ENCODE results near the gene LPP. TPM values are rescaled to one million over a fixed set of nuclear protein-coding genes. Genes with fewer than 3 reads are reported as not detected.
A peak's percentile ranks its signal among the peaks of the same experiment; 100 is the strongest.

LPP gene
- total and polyA plus RNA-seq, 8 donors: 8.0 to 885 (median 305) TPM

DNA sequence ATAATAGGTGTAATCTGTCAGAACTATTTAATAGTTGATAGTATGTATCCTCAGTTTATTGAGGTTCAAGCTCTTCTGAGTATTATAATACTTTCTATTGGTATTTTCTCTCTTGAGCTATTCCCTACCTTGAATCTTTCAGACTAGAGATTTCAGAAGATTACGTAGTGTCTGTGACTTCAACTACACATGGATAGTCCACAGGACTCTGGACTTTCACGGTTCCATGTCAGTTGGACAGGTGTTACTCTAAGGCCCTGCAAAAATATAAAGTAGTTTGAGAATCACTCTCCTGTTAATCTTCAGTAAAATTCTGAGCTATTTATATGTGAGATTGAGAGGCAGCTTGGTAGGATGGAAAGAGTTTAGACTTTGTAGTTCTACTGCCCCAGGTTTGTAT, 664.3 kb downstream of the LPP start:
- no peak for DNase-seq
- 93 to 98% (median 95%) methylated on average over 2 of the region's 2 CpGs for WGBS, 5 donors
- no peak overlapping the region for H3K27ac ChIP-seq
- H3K27me3 ChIP-seq: no peaks in the 10 kb centered on the region
- no peaks in the 10 kb centered on the region for H3K9me3 ChIP-seq
- H3K4me1 ChIP-seq: peaks cover 0 to 78% (median 23%) of the 10 kb centered on the region in 4 donors
- intact Hi-C loops (cut with DNase I; ENCODE audit: low total_unique reads): no loop called here
- H3K4me3 ChIP-seq: no peak overlapping the region
- H3K36me3 ChIP-seq: no peaks in the 10 kb centered on the region
- TF ChIP-seq, protein P1, sequence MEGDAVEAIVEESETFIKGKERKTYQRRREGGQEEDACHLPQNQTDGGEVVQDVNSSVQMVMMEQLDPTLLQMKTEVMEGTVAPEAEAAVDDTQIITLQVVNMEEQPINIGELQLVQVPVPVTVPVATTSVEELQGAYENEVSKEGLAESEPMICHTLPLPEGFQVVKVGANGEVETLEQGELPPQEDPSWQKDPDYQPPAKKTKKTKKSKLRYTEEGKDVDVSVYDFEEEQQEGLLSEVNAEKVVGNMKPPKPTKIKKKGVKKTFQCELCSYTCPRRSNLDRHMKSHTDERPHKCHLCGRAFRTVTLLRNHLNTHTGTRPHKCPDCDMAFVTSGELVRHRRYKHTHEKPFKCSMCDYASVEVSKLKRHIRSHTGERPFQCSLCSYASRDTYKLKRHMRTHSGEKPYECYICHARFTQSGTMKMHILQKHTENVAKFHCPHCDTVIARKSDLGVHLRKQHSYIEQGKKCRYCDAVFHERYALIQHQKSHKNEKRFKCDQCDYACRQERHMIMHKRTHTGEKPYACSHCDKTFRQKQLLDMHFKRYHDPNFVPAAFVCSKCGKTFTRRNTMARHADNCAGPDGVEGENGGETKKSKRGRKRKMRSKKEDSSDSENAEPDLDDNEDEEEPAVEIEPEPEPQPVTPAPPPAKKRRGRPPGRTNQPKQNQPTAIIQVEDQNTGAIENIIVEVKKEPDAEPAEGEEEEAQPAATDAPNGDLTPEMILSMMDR (IDR thresholded peaks at IDR 0.05): no peak
- TF ChIP-seq EP300 (IDR thresholded peaks at IDR 0.05): no peak
- TF ChIP-seq POLR2A (IDR thresholded peaks at IDR 0.05): no peak
- no peak for TF ChIP-seq POLR2AphosphoS5 (IDR thresholded peaks at IDR 0.05)

DNA sequence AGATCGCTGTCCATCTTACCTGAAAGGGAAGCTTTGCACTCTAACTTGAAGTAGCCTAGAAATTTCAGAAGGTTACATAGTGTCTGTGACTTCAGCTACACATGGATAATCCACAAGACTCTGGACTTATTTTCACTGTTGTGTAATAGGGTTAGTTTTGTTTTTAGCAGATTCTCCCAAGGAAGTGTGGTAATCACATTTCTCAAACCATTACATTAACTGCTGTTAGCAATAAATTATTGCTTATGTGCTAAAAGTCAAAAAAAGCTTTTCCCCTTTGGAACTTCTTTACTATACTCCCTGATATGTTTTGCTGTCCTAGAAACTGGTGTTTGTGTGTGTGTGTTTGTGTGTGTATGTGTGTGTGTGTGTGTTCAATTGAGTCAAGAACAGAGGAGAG, 666.0 kb downstream of the LPP start:
- peak in 1 of 2 donors; percentile 20 for DNase-seq
- no peak overlapping the region for H3K4me3 ChIP-seq
- intact Hi-C loops (cut with DNase I; ENCODE audit: low total_unique reads): no loop called here
- peaks cover 0 to 77% (median 23%) of the 10 kb centered on the region in 4 donors for H3K4me1 ChIP-seq
- no peaks in the 10 kb centered on the region for H3K27me3 ChIP-seq
- WGBS, 5 donors: 91 to 100% (median 100%) methylated on average over 1 of the region's 1 CpG
- H3K27ac ChIP-seq: peak overlapping the region in 3 of 5 donors; percentile 40 to 55 (median 44)
- H3K9me3 ChIP-seq: no peaks in the 10 kb centered on the region
- TF ChIP-seq EP300 (IDR thresholded peaks at IDR 0.05): no peak
- peak in 2 of 3 donors; percentile 6 to 13 for TF ChIP-seq POLR2AphosphoS5 (IDR thresholded peaks at IDR 0.05)
- no peaks in the 10 kb centered on the region for H3K36me3 ChIP-seq

DNA sequence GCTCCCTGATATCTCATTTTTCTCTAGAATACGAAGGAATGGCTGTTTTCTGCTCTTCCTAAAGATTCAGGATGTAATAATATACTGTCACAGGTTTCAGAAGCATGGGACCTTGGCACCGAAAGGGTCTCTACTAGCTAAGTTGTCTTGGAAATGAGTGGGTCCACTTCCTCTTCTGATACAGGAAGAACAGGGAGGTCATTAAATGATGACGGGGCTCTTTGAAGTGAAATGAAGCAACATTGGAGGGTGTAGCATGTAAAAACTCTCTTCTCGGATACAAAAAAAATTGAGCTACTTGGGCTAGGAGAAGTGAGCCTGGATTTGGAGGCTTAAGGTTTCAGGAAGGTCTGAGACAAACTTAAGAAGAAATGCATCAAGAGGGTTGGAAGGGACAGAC, 668.0 kb downstream of the LPP start:
- TF ChIP-seq POLR2AphosphoS5 (IDR thresholded peaks at IDR 0.05) (no peak), POLR2A (IDR thresholded peaks at IDR 0.05) (no peak), EP300 (IDR thresholded peaks at IDR 0.05) (no peak)
- TF ChIP-seq, protein P1 (IDR thresholded peaks at IDR 0.05): no peak
- DNase-seq: peak in 1 of 2 donors; percentile 23
- Histone ChIP-seq H3K27me3 (no peaks in the 10 kb centered on the region), H3K27ac (peak overlapping the region in 1 of 5 donors; percentile 4), H3K9me3 (no peaks in the 10 kb centered on the region), H3K36me3 (no peaks in the 10 kb centered on the region), H3K4me1 (peaks cover 0 to 58% (median 20%) of the 10 kb centered on the region in 4 donors), H3K4me3 (no peak overlapping the region)
- intact Hi-C loops (cut with DNase I; ENCODE audit: low total_unique reads): no loop called here
- 88 to 97% (median 91%) methylated on average over 4 of the region's 4 CpGs for WGBS, 5 donors

DNA sequence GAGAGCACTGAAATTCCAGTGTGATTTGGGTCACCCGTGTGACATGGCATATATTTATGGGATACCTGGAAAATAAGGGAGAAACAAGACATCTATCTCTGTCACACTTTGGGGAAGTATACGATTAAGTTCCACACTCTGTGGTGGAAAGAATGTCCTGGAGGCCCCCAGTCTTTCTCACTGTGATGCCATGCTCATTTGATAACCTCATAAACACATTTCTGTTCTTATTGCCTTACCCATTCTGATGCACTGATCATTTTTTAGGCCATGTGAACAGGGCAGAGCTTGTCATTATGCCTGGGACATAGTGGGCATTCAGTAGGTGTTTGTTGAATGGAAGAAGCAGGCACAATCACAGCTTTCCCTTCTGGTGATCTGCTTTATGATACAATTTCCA, 668.5 kb downstream of the LPP start:
- Histone ChIP-seq H3K9me3 (no peaks in the 10 kb centered on the region), H3K27me3 (no peaks in the 10 kb centered on the region), H3K36me3 (no peaks in the 10 kb centered on the region), H3K4me3 (no peak overlapping the region), H3K4me1 (peaks cover 0 to 58% (median 17%) of the 10 kb centered on the region in 4 donors), H3K27ac (peak overlapping the region in 1 of 5 donors; percentile 4)
- no peak for DNase-seq
- 82 to 92% (median 87%) methylated on average over 2 of the region's 2 CpGs for WGBS, 5 donors
- TF ChIP-seq POLR2A (IDR thresholded peaks at IDR 0.05): no peak
- no peak for TF ChIP-seq EP300 (IDR thresholded peaks at IDR 0.05)
- TF ChIP-seq, protein P1 (IDR thresholded peaks at IDR 0.05): no peak
- no peak for TF ChIP-seq POLR2AphosphoS5 (IDR thresholded peaks at IDR 0.05)
- intact Hi-C loops (cut with DNase I; ENCODE audit: low total_unique reads): no loop called here

DNA sequence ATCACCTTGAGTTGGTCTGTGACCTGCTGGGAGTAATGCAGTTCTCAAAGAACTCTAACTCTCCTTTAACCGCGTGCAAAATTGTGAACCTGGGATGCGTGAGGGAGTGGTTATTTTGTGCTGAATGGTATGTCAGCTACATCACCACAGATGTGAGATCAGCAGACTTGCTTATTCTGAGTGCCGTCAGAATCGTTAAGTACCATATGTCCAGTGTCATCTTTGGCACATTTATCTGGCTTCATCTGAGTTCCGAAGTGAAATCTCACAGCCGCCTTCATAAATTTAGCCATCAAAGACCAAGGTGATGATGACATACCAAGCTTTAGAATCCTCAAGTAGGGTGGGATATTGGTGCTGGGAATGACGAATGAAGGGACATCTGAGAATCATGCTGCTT, 670.6 kb downstream of the LPP start:
- H3K9me3 ChIP-seq: no peaks in the 10 kb centered on the region
- no peak overlapping the region for H3K27ac ChIP-seq
- H3K36me3 ChIP-seq: no peaks in the 10 kb centered on the region
- WGBS, 5 donors: 87 to 96% (median 90%) methylated on average over 8 of the region's 8 CpGs
- intact Hi-C loops (cut with DNase I; ENCODE audit: low total_unique reads): no loop called here
- H3K4me3 ChIP-seq: no peak overlapping the region
- no peak for DNase-seq
- TF ChIP-seq EP300 (IDR thresholded peaks at IDR 0.05): no peak
- TF ChIP-seq POLR2AphosphoS5 (IDR thresholded peaks at IDR 0.05): no peak
- no peak for TF ChIP-seq POLR2A (IDR thresholded peaks at IDR 0.05)
- TF ChIP-seq, protein P1 (IDR thresholded peaks at IDR 0.05): no peak
- peaks cover 0 to 43% (median 12%) of the 10 kb centered on the region in 4 donors for H3K4me1 ChIP-seq
- no peaks in the 10 kb centered on the region for H3K27me3 ChIP-seq

Measured in stomach (tissue), 9 donors.